ENCODE results near the gene PTPRZ1. TPM values are rescaled to one million over a fixed set of nuclear protein-coding genes. Genes with fewer than 3 reads are reported as not detected.

The PTPRZ1 gene
- total RNA-seq, 1 experiment from 2014 or later, result 74.2 TPM

DNA sequence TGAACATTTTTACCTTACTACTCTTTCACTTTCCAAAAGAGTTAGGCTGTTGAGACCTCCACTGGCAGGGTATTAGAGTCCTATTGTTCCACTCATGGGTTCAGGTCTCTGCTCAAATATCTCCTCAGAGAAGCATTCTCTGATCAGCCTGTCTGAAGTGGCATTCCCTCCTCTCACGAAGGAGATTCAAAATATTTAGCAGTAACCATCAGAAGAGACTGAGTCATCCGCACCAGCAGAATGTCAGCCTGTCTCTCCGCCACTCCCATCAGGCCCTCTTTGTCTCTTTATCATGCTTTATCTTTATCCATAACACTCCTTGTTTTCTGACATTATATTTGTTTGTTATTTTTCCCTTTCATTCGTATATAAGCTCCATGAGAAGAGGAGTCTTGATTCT lies 192.0 kb downstream of the PTPRZ1 start:
- Histone ChIP-seq H3K14ac (ENCODE audit: insufficient read depth, low read length) (no peak overlapping the region), H3K23ac (ENCODE audit: insufficient read length, low read depth, low read length) (no peak overlapping the region), H3K4me2 (ENCODE audit: insufficient read depth, insufficient read length, low read length) (no peak overlapping the region), H4K20me1 (ENCODE audit: control insufficient read depth, insufficient read depth, insufficient read length) (no peaks in the 10 kb centered on the region), H2BK15ac (ENCODE audit: low read depth, low read length) (no peak overlapping the region), H3T11ph (ENCODE audit: low read length) (no peak overlapping the region), H2AFZ (ENCODE audit: low read length) (no peak overlapping the region), H4K91ac (ENCODE audit: insufficient read length, low read depth, low read length) (no peak overlapping the region), H2AK5ac (ENCODE audit: insufficient read length, low read length) (no peak overlapping the region), H3K4me1 (ENCODE audit: insufficient read depth, low read length) (no peaks in the 10 kb centered on the region), H3K79me1 (ENCODE audit: insufficient read depth, low read depth, low read length, poor library complexity, severe bottlenecking) (no peaks in the 10 kb centered on the region), H3K9me3 (ENCODE audit: control insufficient read depth, low read depth, low read length) (no peaks in the 10 kb centered on the region), H2BK120ac (ENCODE audit: low read depth, low read length, poor library complexity, severe bottlenecking) (no peak overlapping the region), H3K4ac (ENCODE audit: low read depth, low read length) (no peak overlapping the region), H3K56ac (ENCODE audit: insufficient read length, low read depth, low read length) (no peak overlapping the region), H4K8ac (replicated peaks; ENCODE audit: insufficient read length, low read depth, low read length) (no peak overlapping the region), H3K27me3 (ENCODE audit: insufficient read depth, low read length) (no peaks in the 10 kb centered on the region), H3K79me2 (ENCODE audit: insufficient read depth, low read length) (no peaks in the 10 kb centered on the region), H3K23me2 (ENCODE audit: insufficient read length, low read depth, low read length, poor library complexity, severe bottlenecking) (no peaks in the 10 kb centered on the region), H4K5ac (ENCODE audit: insufficient read length, low read depth, low read length) (no peak overlapping the region), H2BK20ac (ENCODE audit: low read depth, low read length, poor library complexity, severe bottlenecking) (no peak overlapping the region), H2BK5ac (ENCODE audit: insufficient read length, low read length) (no peak overlapping the region), H3K27ac (ENCODE audit: insufficient read length, low read depth, low read length) (no peak overlapping the region), H3K18ac (ENCODE audit: insufficient read length, low read depth, low read length) (no peak overlapping the region), H3K9ac (ENCODE audit: extremely low read depth, insufficient read length, low read length) (no peak overlapping the region), H2BK12ac (ENCODE audit: insufficient read length, low read depth, low read length) (no peak overlapping the region)
- Mint-ChIP-seq H3K27ac (peak overlapping the region in 2 of 3 experiments; percentile 13 to 56; a peak in 3 of 7 replicates), H3K9me3 (no peaks in the 10 kb centered on the region), H3K4me3 (no peak overlapping the region), H3K27me3 (ENCODE audit: low read depth) (no peaks in the 10 kb centered on the region; the same call in 1 of the 2 replicates), H3K4me1 (peaks cover 2 to 6% of the 10 kb centered on the region in 2 experiments; a peak in 2 of 4 replicates), H3K36me3 (ENCODE audit: insufficient read depth in 1 of 3, low read depth in 3 of 3) (peaks cover 12 to 20% (median 13%) of the 10 kb centered on the region in 3 experiments; a peak in 5 of 7 replicates)
- TF ChIP-seq, protein P1, sequence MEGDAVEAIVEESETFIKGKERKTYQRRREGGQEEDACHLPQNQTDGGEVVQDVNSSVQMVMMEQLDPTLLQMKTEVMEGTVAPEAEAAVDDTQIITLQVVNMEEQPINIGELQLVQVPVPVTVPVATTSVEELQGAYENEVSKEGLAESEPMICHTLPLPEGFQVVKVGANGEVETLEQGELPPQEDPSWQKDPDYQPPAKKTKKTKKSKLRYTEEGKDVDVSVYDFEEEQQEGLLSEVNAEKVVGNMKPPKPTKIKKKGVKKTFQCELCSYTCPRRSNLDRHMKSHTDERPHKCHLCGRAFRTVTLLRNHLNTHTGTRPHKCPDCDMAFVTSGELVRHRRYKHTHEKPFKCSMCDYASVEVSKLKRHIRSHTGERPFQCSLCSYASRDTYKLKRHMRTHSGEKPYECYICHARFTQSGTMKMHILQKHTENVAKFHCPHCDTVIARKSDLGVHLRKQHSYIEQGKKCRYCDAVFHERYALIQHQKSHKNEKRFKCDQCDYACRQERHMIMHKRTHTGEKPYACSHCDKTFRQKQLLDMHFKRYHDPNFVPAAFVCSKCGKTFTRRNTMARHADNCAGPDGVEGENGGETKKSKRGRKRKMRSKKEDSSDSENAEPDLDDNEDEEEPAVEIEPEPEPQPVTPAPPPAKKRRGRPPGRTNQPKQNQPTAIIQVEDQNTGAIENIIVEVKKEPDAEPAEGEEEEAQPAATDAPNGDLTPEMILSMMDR (conservative IDR thresholded peaks at IDR 0.05), result no peak
- no peak for DNase-seq
- no CpG with 5 or more reads among the region's 4 CpGs for WGBS (ENCODE audit: extremely low coverage, insufficient read length, low lambda C conversion rate)
